ENCODE measurements around the gene BBS7.

BBS7 gene

GRCh38 chr4:121869841-121870822 is at the start of gene BBS7:
BBS7 (minus strand) TSS chr4:121870474; CDS start chr4:121870313, 161 bp downstream.
- peak; percentile 98 for DNase-seq

- DNase-seq: no peak
These were observed 43.4 kb upstream of the BBS7 start for GRCh38 chr4:121913667-121914066.

GRCh38 chr4:121908346-121908745 is 38.1 kb upstream of the BBS7 start:
- DNase-seq: no peak

- peak; percentile 38 for DNase-seq
These were observed 30.1 kb upstream of the BBS7 start for GRCh38 chr4:121900132-121900983.

- DNase-seq: no peak
These were observed 27.9 kb upstream of the BBS7 start for GRCh38 chr4:121898150-121898549.

- no peak for DNase-seq
These were observed 17.9 kb upstream of the BBS7 start for GRCh38 chr4:121888134-121888533.

GRCh38 chr4:121885115-121885514 is 14.8 kb upstream of the BBS7 start:
- DNase-seq: no peak

GRCh38 chr4:121881158-121881557 is 10.9 kb upstream of the BBS7 start:
- no peak for DNase-seq

- no peak for DNase-seq
These were observed 8.9 kb upstream of the BBS7 start for GRCh38 chr4:121879135-121879534.

- no peak for DNase-seq
These were observed 6.9 kb upstream of the BBS7 start for GRCh38 chr4:121877041-121877773.

GRCh38 chr4:121876070-121876469 is 5.8 kb upstream of the BBS7 start:
- no peak for DNase-seq

GRCh38 chr4:121875652-121876051 is 5.4 kb upstream of the BBS7 start:
- DNase-seq: no peak

- DNase-seq: no peak
These were observed 3.3 kb upstream of the BBS7 start for GRCh38 chr4:121873604-121874003.

GRCh38 chr4:121863799-121864198 is 6.5 kb downstream of the BBS7 start:
- DNase-seq: no peak

GRCh38 chr4:121861426-121861825 is 8.8 kb downstream of the BBS7 start:
- DNase-seq: no peak

- no peak for DNase-seq
These were observed 10.2 kb downstream of the BBS7 start for GRCh38 chr4:121860121-121860520.

GRCh38 chr4:121851354-121851753 is 18.9 kb downstream of the BBS7 start:
- DNase-seq: no peak

- no peak for DNase-seq
These were observed 23.6 kb downstream of the BBS7 start for GRCh38 chr4:121846662-121847061.

- DNase-seq: no peak
These were observed 27.4 kb downstream of the BBS7 start for GRCh38 chr4:121842862-121843261.

GRCh38 chr4:121838136-121838535 is 32.1 kb downstream of the BBS7 start:
- DNase-seq: no peak

GRCh38 chr4:121829511-121829910 is 40.8 kb downstream of the BBS7 start:
- no peak for DNase-seq

GRCh38 chr4:121827853-121828252 is 42.4 kb downstream of the BBS7 start:
- DNase-seq: no peak

GRCh38 chr4:121824950-121825349 is 45.3 kb downstream of the BBS7 start:
- no peak for DNase-seq
